HG03565 (cell line): ENCODE measurements around the gene EP400.

ENCODE experiments used
- ATAC-seq: cut with Tn5 transposase; IDR thresholded peaks from one replicate; pipeline ENCODE4 v1.9.1; 2021; ENCODE audit warnings: mild to moderate bottlenecking, moderate library complexity; ENCODE audit not compliant: unreplicated experiment

The EP400 gene

DNA sequence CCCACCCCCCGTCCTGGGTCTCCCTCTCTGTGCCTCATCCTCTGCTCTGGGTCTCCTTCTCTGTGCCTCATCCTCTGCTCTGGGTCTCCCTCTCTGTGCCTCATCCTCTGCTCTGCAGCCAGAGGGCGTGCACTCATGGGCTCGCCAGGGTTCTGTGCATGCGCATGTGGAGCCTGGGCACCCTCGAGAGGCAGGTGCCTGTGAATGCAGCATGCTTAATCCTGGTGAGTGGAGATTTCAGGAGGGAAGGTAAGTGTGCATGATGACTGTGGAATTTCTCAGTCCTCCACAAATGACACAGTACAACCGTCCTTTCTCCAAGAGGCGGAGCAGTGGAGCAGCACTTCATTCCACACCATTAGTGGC, 65.2 kb downstream of the EP400 start:
- no peak for ATAC-seq

DNA sequence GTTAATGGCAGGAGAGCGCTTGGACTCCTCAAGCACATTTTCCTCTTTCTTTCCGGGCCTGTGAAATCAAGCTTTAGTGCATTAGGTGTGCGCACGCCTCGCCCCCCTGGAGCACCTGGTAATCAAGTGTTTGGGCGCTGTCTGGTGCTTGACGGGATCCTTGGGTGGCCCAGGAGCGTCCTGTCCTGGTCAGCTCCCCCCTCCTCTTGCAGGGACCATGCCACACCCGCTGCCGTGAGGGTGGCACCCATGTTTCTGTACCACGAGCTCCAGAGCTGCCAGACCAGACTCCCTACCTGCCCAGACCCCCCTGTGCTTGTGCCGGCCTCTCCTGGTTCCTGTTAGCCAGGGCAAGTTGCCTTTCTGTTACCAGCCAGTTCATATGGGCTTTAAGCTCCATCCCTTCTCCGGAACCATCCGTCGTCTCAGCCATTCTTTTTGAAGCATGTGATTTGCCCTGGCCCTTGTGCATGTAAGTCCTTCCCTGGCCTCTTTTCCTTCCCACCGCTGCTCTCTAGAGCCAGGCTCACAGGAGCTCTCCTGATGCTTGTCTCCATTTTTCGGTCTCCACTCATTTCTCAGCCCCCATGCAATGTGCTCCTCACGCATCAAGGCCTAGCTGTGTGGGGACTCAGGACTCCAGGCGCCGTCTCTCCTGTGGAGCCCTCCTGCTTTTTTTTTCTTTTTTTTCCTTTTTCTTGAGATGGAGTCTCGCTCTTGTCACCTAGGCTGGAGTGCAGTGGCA, 66.1 kb downstream of the EP400 start:
- no peak for ATAC-seq

DNA sequence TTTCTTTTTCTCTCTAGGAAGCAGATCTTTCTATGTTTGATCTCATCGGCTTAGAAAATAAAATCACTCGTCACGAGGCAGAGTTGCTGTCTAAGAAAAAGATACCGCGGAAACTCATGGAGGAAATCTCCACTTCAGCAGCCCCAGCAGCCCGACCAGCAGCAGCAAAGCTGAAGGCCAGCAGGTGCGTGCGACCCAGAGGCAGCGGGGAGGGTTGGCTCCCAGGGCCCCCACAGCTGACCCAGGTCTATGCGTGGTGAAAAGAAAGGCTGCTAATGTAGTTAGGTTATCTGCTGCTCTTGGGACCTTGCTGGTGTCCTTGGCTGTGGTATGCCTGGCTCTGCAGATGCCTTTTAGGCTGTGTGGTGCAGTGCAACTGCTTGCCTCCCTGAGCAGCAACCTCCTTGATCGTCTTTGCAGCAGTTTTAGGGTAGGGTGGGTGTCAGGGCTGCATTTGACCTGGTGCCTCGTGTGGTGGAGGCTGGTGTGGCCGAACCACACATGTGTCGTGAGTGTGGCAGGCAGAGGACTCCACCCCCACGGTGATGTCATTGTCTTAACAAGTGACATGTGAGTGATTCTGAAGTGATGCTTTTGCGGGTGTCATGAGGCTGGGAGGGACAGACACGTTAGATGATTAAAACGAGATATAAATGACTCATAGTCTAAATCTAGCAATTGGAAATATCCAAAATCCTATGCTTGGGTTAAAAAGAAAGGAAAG, 68.6 kb downstream of the EP400 start:
- ATAC-seq: no peak

DNA sequence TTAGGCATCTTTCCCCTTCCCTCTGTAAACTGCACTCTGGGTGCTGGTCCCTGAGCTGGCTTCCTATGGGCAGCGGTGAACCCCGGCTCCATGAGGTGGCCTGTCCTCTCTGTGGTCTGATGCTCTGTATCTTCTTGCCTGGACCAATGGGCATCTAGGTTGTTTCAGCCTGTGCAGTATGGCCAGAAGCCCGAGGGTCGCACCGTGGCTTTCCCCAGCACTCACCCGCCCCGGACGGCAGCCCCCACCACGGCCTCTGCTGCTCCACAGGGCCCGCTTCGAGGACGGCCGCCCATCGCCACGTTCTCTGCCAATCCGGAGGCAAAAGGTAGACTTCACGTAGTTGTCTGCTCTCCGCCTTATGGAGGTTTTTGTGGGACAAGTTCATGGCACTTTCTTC, 70.1 kb downstream of the EP400 start:
- ATAC-seq: no peak

DNA sequence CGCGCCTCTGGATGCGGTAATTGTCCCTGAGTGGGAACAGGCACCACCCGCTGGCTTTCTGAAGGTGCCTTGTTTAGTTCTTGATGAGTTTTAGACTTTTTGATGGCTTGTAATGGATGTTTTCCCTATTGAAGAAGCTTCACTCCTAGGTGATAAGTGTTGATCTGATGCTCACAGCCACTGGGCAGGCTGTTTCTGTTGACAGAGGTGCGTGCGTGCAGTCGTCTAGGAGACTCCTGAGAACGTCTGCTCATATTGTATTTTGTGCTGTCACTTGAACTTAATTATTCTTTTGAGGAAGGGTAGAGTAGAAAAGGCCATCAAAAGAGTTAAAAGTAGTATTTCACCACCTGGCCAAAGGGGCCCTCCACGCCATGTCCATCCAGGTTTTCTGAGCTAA, 70.5 kb downstream of the EP400 start:
- no peak for ATAC-seq

DNA sequence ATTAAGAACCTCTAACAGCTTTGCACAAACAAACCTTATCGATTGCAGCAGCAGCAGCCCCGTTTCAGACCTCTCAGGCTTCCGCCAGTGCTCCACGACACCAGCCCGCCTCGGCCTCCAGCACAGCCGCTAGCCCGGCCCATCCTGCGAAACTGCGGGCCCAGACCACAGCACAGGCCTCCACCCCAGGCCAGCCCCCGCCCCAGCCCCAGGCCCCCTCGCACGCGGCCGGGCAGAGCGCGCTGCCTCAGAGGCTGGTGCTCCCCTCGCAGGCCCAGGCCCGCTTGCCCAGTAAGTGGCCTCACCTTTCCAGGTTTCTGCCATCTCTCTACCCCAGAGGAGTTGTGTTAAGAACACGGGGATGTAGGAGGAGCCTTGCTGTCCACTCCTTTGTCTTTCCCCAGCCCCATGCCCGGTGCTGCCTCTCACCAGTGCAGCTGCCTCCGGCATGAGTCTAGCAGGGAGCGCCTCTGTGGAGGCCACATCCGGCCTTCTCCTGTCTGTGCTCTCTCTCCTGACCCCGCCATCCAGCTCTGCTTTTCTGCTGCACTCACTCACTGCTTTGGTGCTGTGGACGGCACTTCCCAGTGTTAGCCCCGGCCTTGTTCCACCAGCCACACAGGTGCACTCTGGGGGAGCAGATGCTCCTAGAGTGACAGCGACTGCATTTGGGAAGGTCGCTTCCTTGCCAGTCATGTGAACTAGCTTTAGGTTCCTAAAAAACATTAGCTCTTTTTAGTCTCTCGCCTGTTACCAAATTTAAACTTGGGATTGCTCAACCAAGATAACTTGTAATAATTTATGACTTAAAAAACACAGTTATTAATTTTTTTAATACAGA, 71.5 kb downstream of the EP400 start:
- ATAC-seq: no peak

DNA sequence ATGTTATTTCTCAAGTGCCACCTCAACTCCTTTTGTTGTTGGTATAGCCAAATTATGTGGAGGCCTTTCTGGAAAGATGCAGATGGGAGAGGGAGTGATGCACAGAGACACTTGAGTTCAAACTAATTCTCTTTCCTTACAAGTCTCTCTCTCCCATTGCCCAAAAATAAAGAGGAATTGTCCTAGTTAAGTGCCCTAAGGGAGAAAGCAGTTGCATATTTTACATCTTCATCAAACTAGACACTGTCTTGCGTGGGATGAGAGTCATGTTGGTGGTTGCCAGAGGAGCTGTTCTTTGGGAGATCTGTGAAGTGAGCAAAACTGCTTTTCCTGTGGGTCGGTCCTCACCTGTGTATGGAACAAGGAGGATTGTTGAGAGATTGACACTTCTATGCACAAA, 72.2 kb downstream of the EP400 start:
- no peak for ATAC-seq

DNA sequence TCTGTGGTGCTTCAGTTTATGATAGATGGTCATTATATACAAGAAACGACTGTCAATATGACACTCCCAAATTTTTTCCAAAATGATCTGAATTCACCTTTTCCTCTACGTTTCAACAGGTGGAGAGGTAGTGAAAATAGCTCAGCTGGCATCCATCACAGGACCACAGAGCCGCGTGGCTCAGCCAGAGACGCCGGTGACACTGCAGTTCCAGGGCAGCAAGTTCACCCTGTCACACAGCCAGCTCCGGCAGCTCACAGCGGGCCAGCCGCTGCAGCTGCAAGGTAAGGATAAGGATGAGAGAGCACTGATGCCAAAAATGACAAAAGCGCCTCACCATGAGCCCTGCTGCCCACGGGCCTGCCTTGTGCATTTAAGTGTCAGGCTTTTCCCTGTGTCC, 73.9 kb downstream of the EP400 start:
- no peak for ATAC-seq

DNA sequence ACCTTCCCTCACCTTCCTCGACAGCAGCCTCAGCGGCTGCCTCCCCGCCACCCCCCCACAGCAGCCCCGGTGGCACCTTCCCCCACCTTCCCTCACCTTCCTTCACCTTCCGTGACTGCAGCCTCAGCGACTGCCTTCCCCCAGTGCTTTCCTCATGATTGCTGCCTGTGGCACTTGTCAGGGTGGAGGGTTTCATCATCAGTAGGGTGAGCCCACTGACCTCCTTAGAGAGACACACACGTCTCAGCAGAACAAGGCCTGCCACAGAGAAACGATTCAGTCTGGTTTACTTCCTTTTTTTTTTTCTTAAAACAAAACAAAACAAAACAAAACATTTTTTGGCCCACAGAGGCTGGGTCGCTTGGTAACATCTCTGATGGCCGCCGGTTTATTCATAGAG, 75.0 kb downstream of the EP400 start:
- no peak for ATAC-seq

DNA sequence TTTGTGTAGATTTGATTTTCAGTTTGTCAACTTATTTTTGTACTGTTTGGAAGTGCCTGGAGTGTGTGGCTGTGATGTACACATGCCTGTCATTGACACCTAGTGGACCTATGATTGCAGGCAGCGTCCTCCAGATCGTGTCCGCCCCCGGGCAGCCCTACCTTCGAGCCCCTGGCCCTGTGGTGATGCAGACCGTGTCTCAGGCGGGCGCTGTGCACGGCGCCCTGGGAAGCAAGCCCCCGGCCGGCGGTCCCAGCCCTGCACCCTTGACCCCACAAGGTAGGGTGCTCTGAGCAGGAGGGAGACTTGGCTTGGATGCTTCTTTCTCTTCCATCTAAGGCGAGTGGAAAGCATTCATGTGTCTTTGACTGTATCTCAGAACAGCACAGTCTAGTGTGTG, 75.8 kb downstream of the EP400 start:
- no peak for ATAC-seq

DNA sequence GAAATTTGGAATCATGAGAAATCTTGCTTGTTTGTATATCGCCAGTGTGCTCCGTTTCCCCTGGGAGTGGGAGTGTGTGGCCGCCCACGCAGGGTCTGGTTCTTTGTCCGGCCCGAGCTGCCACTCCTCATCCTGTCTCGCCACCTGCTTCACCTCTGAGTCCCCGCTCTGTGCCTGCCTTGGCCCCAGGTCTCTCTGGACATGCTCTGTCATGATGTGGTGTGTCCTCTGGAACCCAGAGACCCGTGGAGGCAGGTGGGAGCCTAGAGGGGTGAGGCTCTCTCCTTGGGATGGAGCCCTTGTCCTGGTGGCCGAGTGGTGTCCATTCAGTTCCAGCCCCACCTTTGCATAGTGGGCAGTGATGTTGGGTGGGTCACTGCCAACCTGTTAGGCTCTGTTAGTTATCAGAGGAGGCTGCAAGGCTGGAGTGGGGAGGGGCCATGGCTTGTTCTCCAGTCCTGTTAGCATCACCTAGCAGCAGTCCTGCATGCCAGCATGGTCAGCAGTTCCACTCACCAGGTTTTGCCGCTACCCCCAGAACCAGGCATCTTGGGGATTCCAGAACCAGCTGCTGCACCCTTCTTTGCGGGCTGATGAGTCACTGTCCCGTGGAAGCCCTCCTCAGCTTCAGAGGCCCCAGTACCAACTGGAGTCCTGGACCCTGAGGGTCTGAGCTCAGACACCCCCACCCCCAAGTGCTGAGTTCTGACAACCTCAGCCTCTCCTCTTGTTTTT, 76.5 kb downstream of the EP400 start:
- ATAC-seq: no peak

DNA sequence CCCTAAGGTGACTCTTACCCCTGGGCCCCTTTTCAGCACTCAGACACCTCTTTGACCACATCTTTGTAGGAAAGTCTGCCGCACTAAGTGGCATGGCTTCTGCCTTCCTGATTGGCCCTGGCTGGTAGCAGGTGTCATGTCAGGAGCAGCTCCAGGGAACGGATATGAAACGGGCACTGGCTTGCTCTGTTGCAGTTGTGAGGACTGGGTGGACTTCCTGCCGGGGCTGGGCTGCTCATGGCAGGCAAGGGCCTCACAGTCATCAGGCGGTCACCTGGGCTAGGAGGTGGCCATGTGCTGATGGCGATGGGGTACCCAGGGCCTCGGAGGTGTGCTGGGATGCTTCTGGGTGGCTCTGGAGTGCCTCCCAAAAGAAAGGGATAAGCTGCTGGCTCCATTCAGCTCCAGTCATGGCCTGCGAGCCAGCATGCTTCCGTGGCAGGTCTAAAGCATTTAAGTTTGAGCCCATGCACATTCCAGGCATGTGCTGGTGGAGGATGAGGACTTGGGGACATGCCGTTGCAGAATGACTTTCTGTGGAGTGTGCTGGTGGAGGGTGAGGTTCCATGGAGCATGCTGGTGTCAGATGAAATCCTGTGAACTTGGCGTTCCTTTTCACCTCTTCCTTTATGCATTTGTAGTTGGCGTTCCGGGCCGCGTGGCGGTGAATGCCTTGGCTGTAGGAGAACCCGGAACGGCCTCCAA, 77.2 kb downstream of the EP400 start:
- ATAC-seq: no peak

DNA sequence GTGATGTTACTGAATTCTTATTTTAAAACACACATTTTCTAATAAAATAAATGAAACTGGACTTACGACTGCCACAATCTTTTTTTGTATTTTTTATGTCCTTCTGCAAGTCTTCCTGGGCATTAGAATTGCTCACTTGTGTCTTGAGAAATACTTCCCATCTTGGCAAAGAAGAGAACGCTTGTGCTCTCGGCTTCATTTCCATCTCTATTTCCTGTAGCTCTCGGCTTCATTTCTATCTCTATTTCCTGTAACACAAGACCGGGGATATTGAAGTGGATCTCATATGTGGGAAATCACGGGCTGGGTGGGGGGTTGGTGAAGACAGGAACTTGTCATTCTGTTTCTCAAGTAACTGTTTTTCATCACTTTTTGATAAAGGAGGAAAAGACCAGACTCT, 77.9 kb downstream of the EP400 start:
- ATAC-seq: no peak

DNA sequence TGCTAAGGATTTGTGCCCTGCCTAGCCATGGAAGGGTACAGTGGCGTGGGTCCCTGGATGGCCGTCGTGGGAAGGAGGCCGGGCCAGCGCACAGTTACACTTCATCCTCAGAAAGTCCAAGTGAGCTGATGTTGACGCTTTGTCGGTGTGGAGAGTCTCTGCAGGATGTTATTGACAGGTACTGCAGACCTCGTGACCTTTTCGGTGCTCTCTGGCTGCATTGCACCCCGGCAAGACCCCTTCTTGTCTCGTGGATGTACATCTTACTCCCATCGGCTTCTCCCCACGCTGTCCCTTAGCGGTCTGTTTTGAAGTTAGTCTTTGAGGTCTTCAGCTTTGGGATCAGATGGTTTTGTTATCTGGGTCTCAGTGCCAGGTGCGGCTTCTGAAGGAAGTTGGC, 78.4 kb downstream of the EP400 start:
- ATAC-seq: no peak

DNA sequence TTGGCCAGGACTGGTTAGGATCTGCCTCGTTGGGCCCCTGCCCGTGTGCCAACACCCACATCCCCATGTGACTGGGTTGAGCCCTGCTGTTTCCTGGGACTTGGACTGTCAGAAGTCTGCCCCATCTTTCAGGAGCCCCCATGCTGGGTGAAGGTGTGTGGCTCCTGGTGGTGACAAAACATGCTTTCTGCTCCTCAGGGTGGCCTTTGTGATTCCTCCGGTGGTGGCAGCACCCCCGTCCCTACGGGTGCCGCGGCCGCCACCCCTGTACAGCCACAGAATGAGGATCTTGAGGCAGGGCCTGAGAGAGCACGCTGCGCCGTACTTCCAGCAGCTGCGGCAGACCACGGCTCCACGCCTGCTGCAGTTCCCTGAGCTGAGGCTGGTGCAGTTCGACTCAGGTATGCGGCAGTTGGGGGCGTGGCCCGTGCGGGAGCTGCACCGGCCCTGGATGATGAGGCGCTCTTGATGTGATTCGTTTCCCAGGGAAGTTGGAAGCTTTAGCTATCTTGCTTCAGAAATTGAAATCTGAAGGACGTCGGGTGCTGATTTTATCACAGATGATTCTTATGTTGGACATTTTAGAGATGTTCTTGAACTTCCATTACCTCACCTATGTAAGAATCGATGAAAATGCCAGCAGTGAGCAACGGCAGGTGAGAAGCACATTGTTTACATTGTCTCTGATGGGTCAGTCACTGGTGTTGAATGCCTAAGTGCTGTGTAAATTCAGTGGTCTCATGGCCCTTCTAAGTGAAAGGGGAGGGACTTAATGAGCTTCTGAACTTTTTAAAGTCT, 80.0 kb downstream of the EP400 start:
- ATAC-seq: no peak

DNA sequence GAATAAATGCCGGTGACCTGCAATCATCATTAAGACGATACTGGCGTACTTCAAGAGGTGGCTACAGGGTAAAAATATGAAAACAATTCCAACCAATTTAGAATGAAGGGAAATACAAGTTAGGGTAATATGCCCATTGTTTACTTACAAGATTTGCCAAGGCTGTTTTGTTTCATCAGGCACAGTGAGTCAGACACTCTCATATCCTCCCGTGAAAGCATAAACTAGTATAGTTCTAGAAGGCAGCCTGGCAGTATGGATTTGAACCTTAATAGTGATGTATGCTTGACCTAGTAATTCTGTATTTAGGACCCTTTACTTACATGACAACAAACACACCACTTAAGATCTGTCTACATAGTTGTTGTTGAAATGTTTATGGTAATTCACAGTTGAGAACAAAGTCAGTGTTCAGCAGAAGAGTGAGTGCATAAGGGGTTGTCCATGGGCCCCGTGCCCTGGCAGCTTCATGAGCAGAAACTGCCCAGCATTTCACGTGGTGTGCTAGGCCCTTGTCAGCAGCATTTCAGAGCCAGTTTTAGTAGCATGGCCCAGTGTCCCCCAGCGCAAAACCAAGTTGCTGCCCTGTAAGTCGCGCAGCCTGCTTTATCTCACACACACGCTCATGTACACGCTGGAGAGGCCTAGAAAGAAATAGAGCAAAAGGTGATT, 80.8 kb downstream of the EP400 start:
- ATAC-seq: no peak

DNA sequence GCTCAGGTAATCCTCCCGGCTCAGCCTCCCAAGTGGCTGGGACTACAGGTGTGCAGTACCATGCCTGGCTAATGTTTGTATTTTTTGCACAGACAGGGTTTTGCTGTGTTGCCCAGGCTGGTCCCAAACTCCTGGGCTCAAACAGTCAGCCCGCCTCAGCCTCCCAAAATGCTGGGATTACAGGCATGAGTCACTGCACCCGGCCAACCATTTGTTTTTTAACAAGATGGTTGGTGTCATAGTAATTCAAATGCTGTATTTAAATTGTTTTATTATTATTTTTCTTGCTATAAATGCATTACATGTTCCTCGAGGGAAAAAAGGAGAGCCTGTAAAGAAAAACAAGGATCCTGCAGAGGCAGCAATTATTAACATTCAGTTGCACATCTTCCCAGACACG, 83.9 kb downstream of the EP400 start:
- ATAC-seq: no peak

DNA sequence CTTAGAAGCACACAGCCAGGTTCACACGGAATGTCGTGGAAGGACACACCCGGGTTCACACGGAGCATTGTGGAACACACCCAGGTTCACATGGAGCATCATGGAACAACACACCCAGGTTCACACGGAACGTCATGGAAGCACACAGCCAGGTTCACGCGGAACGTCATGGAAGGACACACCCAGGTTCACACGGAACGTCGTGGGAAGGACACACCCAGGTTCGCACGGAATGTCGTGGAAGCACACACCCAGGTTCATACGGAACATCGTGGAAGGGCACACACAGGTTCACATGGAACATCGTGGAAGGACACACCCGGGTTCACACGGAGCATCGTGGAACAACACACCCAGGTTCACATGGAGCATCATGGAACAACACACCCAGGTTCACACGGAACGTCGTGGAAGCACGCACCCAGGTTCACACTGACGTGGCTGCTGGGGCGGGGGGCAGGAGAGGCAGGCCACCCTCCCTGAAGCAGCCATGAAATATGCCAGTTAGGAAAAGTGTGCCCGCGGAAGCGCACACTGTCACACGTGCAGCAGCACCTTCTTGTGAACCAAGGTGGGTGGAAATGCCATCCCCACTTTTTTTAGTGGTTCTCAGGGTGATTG, 86.4 kb downstream of the EP400 start:
- no peak for ATAC-seq
